Right ventricle myocardium inferior (tissue), 1 donor: ENCODE results near the gene ENGASE. TPM values are rescaled to one million over a fixed set of nuclear protein-coding genes. Genes with fewer than 3 reads are reported as not detected.

Source experiments
- ATAC-seq: fragments of 200-7000 bp; cut with Tn5 transposase; one replicate; pipeline ENCODE4 v1.9.1; 2020; ENCODE audit warnings: mild to moderate bottlenecking, moderate library complexity
- DNase-seq: peaks from one replicate; pipeline ENCODE4 v3.0.0; 2021; ENCODE audit errors: missing footprints
- intact Hi-C: fragments of 100-400 bp; cut with DNase I; formaldehyde crosslinking; loops from one replicate; pipeline ENCODE4 v1.11.0; 2022
- total RNA-seq: library from RNA; stranded (reverse); fragmentation: NEBNext Ultra II Directional; extraction: Animal tissue kit (Norgen Biotek cat#: 25700); gene quantifications from one replicate; pipeline ENCODE4 v1.2.1, GENCODE V29; 2021
- donor health status: DM: no; HTN: yes; CAD: no; lungs with severe emphysema.

ENGASE gene
- total RNA-seq, 1 donor from 2014 or later = 29.8 TPM

- DNase-seq (no peak), ATAC-seq (no peak)
- intact Hi-C loops = loop anchor here (2.0 kb wide), 2 partner anchors 25 to 35 kb away; no protein-coding TSS in a partner anchor
These were observed 26.4 kb upstream of the ENGASE start for GRCh38 chr17:79047923-79048825.

GRCh38 chr17:79048826-79049755 is 25.5 kb upstream of the ENGASE start:
- intact Hi-C loops = no loop called here
- no peak for DNase-seq

DNA sequence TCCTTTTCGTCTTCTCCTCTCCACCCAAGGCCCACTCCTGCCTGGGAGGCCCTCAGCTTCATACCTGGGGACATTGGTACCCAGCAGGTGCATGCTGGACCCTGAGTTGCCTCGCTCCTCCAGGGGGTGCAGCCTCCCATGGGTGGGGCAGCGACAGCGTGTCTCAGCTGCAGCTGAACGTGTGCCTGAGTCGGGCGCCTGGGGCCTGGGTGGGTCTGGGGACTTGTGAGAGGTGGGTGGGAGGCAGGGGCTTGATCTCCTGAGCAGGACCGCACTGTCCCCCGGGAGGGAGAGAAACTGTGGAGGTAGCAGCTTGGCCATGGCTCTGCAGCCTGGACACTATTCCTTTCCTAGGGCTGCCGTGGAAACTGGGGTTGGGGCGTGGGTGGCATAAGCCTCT is 24.8 kb upstream of the ENGASE start:
- ATAC-seq (no peak), DNase-seq (no peak)

More at GRCh38 chr17:79048826-79049755, 25.5 kb upstream of the ENGASE start:
- no peak for ATAC-seq

DNA sequence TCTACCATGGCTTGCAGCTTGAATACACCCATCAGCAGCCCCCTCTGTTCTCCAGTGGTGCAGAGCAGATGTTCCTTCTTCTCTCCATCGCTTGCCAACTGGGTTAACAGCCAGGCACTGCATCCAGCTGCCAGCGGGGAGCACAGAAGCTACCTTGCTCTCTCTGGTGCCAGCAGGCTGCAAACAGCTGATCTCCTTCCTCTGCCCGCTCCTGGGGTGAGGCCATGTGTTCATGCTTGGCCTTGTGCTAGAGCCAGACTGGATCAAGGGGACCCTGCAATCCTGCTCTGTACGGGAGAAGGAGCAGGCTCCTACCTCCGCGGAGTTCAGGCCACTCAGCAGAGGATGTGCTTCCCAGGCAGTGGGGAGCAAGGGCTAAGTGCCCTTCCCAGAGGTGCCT is 24.1 kb upstream of the ENGASE start:
- ATAC-seq (no peak), DNase-seq (no peak)
- intact Hi-C loops = no loop called here

More for the DNA sequence above, 24.8 kb upstream of the ENGASE start:
- intact Hi-C loops = no loop called here

DNA sequence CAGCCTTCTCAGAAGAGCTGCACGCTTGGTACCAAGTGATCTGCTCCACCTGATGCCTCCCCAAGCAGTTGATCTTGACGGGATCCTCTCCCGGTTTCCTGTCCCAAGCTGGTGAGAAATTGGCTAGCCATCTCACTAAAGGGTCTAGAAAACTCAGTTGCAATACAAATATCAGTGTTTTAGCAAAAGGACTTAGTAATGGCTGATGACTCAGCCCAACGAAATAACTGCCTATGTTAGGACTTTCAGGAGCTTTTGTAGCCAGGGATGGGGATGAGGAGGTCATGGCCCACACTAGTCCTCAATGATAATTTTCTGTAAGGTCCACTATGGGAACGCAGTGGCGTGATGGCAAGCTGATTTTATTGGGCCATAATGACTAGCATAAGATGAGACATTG is 23.3 kb upstream of the ENGASE start:
- intact Hi-C loops = no loop called here
- ATAC-seq (no peak), DNase-seq (no peak)

- ATAC-seq (no peak), DNase-seq (no peak)
- intact Hi-C loops = no loop called here
These were observed 22.5 kb upstream of the ENGASE start for GRCh38 chr17:79052131-79052530.

- ATAC-seq (no peak), DNase-seq (no peak)
- intact Hi-C loops = no loop called here
These were observed 21.2 kb upstream of the ENGASE start for GRCh38 chr17:79053251-79053925.

GRCh38 chr17:79054200-79054960 is 20.2 kb upstream of the ENGASE start:
- DNase-seq = no peak
- intact Hi-C loops = no loop called here
- ATAC-seq = no peak

DNA sequence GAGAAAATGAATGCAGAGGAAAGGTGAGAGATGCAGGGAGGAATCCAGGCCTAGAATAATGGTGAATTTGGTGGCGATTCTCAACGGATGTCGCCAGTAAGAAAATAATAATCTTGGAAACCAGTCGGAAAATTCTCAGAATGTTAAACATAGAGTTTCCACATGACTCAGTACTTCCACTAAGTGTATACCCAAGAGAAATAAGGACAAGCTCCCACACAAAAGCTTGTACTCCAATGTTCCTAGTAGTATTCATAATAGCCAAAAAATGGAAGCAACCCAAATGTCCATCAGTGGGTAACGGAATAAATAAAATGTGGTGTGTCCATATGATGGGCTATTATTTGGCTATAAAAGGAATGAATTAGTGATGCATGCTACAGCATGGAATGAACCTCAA is 19.4 kb upstream of the ENGASE start:
- no peak for ATAC-seq
- intact Hi-C loops = no loop called here
- DNase-seq = no peak

- intact Hi-C loops = no loop called here
- ATAC-seq (no peak), DNase-seq (no peak)
These were observed 16.8 kb upstream of the ENGASE start for GRCh38 chr17:79057737-79058385.

GRCh38 chr17:79062691-79063090 is 11.9 kb upstream of the ENGASE start:
- ATAC-seq (no peak), DNase-seq (no peak)
- intact Hi-C loops = no loop called here

DNA sequence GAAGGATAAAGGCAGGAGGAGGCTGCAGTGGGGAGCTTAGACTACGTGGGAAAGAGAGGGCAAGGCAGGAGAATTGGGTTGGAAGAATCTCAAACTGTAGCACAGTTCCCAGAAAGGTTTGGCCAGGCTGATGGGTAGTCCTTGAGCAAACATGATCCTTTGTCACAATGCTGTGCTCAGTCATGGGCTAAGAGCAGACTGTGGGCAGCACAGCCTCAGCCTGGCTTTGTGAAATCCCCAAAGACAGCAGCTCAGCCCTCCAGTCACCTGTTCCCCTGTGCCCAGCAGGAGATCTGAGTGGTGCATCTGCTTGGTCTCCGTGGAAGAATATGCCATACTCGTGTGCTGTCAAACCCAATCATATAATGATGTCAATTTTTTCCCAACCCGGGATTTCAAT is 10.6 kb upstream of the ENGASE start:
- ATAC-seq (no peak), DNase-seq (no peak)
- intact Hi-C loops = no loop called here

GRCh38 chr17:79065105-79065670 is 9.4 kb upstream of the ENGASE start:
- intact Hi-C loops = no loop called here
- DNase-seq = no peak
- ATAC-seq = peak; percentile 56

GRCh38 chr17:79066963-79067362 is 7.7 kb upstream of the ENGASE start:
- DNase-seq = no peak
- intact Hi-C loops = no loop called here
- ATAC-seq = no peak

- intact Hi-C loops = no loop called here
- ATAC-seq (no peak), DNase-seq (no peak)
These were observed 4.3 kb upstream of the ENGASE start for GRCh38 chr17:79070266-79070880.

DNA sequence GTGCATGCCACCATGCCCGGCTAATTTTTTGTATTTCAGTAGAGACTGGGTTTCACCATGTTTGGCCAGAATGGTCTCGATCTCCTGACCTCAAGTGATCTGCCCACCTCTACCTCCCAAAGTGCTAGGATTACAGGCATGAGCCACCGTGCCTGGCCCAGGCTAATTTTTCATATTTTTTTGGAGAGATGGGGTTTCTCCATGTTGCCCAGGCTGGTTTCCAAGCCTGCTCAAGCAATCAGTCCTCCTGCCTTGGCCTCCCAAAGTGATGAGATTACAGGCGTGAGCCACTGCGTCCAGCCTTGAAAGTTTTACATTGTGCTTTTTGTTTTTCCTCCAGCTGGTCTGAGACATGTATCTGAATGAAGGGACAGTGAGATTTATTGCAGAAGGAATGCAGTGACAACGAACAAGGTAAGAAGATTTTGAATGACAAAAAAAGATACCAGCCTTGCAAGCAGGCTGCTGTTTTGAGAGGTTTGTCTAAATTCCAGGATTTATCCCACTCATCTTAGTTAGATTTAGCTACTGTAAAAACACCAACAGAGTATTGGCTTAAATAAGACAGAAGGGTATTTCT is 3.4 kb upstream of the ENGASE start:
- DNase-seq (no peak), ATAC-seq (no peak)
- intact Hi-C loops = no loop called here

DNA sequence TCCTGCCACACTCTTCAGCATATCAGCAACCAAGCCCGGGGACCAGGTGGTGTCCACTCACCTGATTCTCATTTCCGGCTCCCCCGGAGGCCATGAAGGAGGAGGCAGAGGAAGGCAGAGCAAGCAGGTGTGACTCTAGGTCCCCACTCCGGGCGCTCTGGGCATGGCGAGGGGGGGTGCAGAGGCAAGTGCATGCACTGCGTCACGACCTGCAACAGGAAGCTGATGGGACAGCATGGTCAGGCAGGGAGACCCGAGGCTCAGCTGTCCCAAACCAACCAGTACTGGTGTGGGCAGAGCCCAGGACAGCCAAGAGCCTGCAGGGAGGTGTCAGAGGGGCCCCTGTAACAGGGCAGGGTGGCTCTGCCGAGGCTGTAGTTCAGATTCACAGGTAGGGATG is 2.1 kb upstream of the ENGASE start:
- intact Hi-C loops = no loop called here
- DNase-seq = no peak
- no peak for ATAC-seq
